Measurements from ENCODE around the gene ANGPTL7. TPM values are rescaled to one million over a fixed set of nuclear protein-coding genes. Genes with fewer than 3 reads are reported as not detected.

The ANGPTL7 gene
- total RNA-seq, 2 donors from 2014 or later, result 1.6 to 4.8 TPM

DNA sequence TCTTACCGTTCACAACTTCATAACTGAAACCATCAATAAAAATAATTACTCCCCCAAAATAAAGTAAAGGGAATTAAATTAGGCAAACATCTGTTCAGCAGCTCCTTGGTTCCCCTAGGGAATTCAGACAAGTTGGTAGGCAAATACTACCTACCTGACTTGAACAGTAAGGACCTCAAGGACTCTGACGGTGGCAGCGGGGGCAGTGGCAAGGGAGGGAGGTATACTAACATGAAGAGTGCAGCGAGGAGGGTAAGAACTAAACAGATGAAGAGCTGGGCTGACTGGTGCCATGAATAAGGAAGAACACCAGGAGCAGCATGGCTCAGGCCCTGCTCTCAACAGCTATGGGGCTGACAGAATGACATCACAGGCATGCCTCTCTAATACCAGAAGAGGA, 40.0 kb downstream of the ANGPTL7 start:
- Histone ChIP-seq H3K27me3 (no peaks in the 10 kb centered on the region), H3K36me3 (peaks cover 75% of the 10 kb centered on the region), H3K9me3 (no peaks in the 10 kb centered on the region), H3K4me1 (no peaks in the 10 kb centered on the region), H3K4me3 (no peak overlapping the region), H3K27ac (no peak overlapping the region)
- TF ChIP-seq, protein P1, sequence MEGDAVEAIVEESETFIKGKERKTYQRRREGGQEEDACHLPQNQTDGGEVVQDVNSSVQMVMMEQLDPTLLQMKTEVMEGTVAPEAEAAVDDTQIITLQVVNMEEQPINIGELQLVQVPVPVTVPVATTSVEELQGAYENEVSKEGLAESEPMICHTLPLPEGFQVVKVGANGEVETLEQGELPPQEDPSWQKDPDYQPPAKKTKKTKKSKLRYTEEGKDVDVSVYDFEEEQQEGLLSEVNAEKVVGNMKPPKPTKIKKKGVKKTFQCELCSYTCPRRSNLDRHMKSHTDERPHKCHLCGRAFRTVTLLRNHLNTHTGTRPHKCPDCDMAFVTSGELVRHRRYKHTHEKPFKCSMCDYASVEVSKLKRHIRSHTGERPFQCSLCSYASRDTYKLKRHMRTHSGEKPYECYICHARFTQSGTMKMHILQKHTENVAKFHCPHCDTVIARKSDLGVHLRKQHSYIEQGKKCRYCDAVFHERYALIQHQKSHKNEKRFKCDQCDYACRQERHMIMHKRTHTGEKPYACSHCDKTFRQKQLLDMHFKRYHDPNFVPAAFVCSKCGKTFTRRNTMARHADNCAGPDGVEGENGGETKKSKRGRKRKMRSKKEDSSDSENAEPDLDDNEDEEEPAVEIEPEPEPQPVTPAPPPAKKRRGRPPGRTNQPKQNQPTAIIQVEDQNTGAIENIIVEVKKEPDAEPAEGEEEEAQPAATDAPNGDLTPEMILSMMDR (IDR thresholded peaks at IDR 0.05), result no peak
- no peak for DNase-seq (ENCODE audit: low spot score)

DNA sequence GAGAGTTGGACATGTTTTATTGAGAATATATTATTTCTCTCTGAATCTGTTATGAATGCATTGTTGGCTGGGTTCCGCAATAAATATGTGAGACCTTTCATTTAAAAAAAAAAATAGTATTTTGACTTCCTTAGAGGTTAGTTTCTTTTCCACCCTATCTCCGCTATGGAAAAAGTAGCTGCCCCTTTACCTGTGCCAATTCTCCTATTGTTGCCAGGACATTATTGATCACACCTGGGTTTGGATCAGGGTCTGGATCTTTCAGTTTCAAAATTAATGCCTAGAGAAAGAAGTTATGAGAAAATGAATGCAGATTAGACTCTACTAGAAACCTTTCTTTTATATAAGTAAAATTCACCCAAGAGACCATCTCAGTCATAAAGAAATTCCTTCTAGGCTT, 44.1 kb downstream of the ANGPTL7 start:
- H3K27ac ChIP-seq, result no peak overlapping the region
- no peak overlapping the region for H3K4me3 ChIP-seq
- no peaks in the 10 kb centered on the region for H3K9me3 ChIP-seq
- DNase-seq (ENCODE audit: low spot score), result no peak
- no peaks in the 10 kb centered on the region for H3K27me3 ChIP-seq
- H3K4me1 ChIP-seq, result peaks cover 0 to 11% of the 10 kb centered on the region in 2 donors
- peaks cover 79% of the 10 kb centered on the region for H3K36me3 ChIP-seq
- TF ChIP-seq, protein P1 (IDR thresholded peaks at IDR 0.05), result no peak

DNA sequence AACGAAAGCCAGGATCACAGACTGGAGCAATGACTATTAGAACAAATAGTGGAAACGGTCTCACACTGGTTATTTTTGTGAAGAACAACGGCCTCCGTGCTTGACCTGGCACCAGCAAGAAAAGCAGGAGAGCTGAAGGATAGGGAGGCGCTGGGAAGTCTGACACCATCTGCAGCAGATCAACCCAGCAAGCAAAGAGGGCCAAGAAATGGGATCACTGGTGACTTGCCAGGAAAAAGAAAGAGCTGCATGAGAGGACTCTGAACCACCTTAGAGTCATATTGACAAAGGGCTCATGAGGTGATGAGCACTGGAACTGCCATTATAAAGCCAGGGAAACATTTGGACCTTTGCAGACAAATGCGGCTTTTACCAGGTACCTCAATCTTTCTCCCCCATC, 48.2 kb downstream of the ANGPTL7 start:
- Histone ChIP-seq H3K27me3 (no peaks in the 10 kb centered on the region), H3K27ac (peak overlapping the region; percentile 37 to 68), H3K36me3 (peaks cover 76% of the 10 kb centered on the region), H3K9me3 (no peaks in the 10 kb centered on the region), H3K4me1 (peaks cover 0 to 11% of the 10 kb centered on the region in 2 donors), H3K4me3 (no peak overlapping the region)
- DNase-seq (ENCODE audit: low spot score), result no peak
- TF ChIP-seq, protein P1 (IDR thresholded peaks at IDR 0.05), result no peak

DNA sequence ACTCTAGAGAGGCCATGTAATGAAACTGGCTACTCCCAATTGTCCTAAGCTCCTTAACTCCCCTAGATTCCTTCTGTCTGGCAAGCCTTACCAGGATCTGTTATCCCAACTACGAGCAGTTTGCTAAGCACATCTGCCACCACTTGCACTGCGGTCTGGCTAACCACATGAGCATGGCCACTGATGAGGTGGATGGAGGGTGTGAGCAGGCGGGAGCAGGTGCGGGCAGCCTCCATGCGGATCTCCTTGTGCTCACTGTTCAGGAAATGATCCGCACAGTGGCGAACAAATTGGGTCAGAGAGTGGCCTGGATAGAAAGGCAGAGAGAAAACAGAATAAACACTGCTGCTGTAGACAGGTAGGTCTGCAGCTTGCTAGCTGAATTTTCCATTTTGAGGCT, 49.2 kb downstream of the ANGPTL7 start:
- H3K4me1 ChIP-seq, result peaks cover 0 to 11% of the 10 kb centered on the region in 2 donors
- H3K27me3 ChIP-seq, result no peaks in the 10 kb centered on the region
- H3K27ac ChIP-seq, result no peak overlapping the region
- no peaks in the 10 kb centered on the region for H3K9me3 ChIP-seq
- no peak overlapping the region for H3K4me3 ChIP-seq
- peaks cover 76% of the 10 kb centered on the region for H3K36me3 ChIP-seq
- TF ChIP-seq, protein P1 (IDR thresholded peaks at IDR 0.05), result no peak
- DNase-seq (ENCODE audit: low spot score), result no peak

DNA sequence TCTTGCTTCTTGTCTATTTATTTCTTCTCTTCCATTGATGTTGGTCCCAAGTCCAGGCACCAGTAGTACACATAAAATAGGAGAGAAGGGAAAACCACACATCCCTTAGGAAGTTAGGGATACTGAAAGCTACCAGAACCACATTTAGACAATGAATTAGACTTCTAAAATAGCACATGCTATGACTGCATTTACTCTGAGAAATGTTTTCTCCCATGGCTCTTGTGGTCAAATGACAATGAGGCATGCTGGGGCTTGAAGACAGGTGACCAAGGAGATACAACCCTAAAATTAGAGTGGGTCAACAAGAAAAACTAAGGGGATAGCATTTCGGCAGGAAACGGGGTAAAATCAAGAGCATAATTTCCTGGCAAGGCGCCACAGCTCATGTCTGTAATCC, 56.1 kb downstream of the ANGPTL7 start:
- TF ChIP-seq, protein P1 (IDR thresholded peaks at IDR 0.05), result no peak
- Histone ChIP-seq H3K4me3 (no peak overlapping the region), H3K36me3 (peaks cover 72% of the 10 kb centered on the region), H3K9me3 (no peaks in the 10 kb centered on the region), H3K4me1 (no peaks in the 10 kb centered on the region), H3K27me3 (no peaks in the 10 kb centered on the region), H3K27ac (no peak overlapping the region)
- DNase-seq (ENCODE audit: low spot score), result no peak

Other genes starting within 250 kb of the ANGPTL7 start
- gene TARDBP, start 176.7 kb upstream of the ANGPTL7 start, total RNA-seq, result 10 to 100 TPM; 60.8 to 64.6 TPM
- gene MASP2, start 142.1 kb upstream of the ANGPTL7 start, total RNA-seq, result not detected
- 10 to 100 TPM; 52.8 to 71.5 TPM for gene SRM, start 129.3 kb upstream of the ANGPTL7 start, total RNA-seq
- 10 to 100 TPM; 20.5 to 22.0 TPM for gene EXOSC10, start 89.5 kb upstream of the ANGPTL7 start, total RNA-seq
- 10 to 100 TPM; 28.1 to 36.0 TPM for gene MTOR, start 73.2 kb downstream of the ANGPTL7 start, total RNA-seq
- gene UBIAD1, start 83.8 kb downstream of the ANGPTL7 start, total RNA-seq, result 10 to 100 TPM; 12.0 to 13.9 TPM